IPS-18c (cell line): Measurements from ENCODE around the gene HECW1.

Source experiments
- H3K4me3 ChIP-seq: 2 replicates; pipeline ENCODE4 v1.7.0; 2013; ENCODE audit warnings: low read depth, mild to moderate bottlenecking, low read length, moderate library complexity; ENCODE audit not compliant: insufficient read depth
- H3K9me3 ChIP-seq: one replicate; pipeline ENCODE4 v1.6.1; 2013; ENCODE audit warnings: mild to moderate bottlenecking, low read length, moderate library complexity; ENCODE audit not compliant: control insufficient read depth, insufficient read depth

HECW1 gene

GRCh38 chr7:43108255-43109011 lies 4.0 kb upstream of the HECW1 start:
- H3K4me3 ChIP-seq, result no peak overlapping the region
- H3K9me3 ChIP-seq, result no peaks in the 10 kb centered on the region

GRCh38 chr7:43110791-43111535 lies 1.5 kb upstream of the HECW1 start:
- Histone ChIP-seq H3K4me3 (no peak overlapping the region), H3K9me3 (no peaks in the 10 kb centered on the region)

DNA sequence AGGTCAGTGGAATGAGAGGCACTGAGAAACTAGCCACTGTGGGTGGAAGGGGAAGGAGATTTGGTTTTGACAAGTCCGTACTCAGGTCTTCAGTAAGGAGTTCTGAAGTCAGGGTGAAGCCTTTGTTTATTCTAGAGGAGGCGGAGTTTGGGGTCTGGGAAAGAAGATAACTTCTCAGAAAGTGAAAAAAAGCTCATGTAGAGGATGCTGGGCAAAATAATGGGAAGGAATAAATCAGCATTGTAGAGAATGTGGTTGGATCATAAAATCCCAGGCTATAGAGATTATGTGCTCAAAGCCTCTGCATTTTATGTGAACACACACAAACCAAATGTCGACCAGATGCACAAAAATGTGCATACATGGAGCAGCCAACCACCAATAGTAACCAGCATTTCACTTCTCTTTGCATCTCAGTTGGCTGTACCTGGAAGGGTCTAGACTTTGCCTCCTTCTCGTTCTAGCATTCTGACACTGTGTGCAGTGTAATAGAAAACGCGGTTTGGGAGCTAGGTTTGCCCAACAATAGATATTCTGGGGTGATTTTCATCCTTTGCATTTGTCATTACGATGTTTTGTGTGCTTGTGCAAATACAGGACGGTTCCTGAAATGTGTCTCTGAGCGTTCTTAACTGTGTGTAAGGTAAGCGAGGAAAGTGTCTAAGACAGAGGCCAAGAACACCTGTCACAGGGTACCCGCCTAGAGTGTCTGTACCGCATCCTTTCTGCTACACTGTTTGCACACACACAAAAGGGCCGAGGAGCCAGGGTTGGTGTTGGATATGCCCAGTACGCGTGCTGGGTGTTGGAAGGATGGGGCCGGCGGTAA lies 603 bp upstream of the HECW1 start:
- no peaks in the 10 kb centered on the region for H3K9me3 ChIP-seq
- H3K4me3 ChIP-seq, result 0 out of 2 replicates have a peak overlapping the region, but pooled peaks have one; percentile 64

DNA sequence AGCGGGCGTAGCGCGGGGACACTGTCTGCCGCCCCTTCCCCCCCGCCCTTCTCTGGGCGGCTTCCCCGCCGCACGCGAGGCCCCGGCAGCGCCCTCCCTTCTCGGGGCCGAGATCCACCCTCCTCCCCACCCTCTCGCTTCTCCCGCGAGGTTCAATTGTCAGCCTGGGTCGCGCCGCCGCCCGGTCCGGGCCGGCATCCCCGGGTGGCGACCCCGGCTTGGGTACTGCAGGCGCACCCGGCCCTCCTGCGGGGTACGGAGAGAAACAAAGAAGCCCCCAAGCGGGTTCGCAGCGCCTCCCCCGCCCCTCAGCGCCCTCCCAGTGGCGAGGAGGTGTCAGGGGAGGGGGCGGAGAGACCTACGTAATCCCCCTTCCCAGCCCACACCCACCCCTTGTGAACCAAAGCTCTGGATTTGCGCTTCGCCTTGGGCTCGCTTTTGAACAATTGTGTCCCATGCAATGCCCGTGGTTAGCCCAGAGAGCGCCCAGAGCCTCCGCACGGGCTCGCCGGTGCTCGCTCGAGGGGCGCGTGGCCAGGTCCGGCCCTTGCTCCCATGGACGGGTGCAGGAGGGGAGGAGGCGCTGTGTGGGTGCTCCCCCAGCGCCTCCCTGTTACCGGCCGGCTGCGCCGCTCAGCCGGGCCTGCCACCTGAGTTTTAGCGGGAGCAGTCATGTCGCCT lies 634 bp downstream of the HECW1 start:
- no peaks in the 10 kb centered on the region for H3K9me3 ChIP-seq
- H3K4me3 ChIP-seq, result peak overlapping the region; percentile 64

- H3K4me3 ChIP-seq, result peak overlapping the region; percentile 64
- H3K9me3 ChIP-seq, result no peaks in the 10 kb centered on the region
Observed at GRCh38 chr7:43113622-43114457, 1.4 kb downstream of the HECW1 start.

- Histone ChIP-seq H3K4me3 (peak overlapping the region; percentile 64; the same call in 1 of the 2 replicates), H3K9me3 (no peaks in the 10 kb centered on the region)
Observed at GRCh38 chr7:43114458-43114780, 2.0 kb downstream of the HECW1 start.

- no peaks in the 10 kb centered on the region for H3K9me3 ChIP-seq
- no peak overlapping the region for H3K4me3 ChIP-seq
Observed at GRCh38 chr7:43116451-43116850, 4.0 kb downstream of the HECW1 start.

- H3K4me3 ChIP-seq, result no peak overlapping the region
- H3K9me3 ChIP-seq, result no peaks in the 10 kb centered on the region
Observed at GRCh38 chr7:43117095-43117494, 4.6 kb downstream of the HECW1 start.

- Histone ChIP-seq H3K4me3 (no peak overlapping the region), H3K9me3 (no peaks in the 10 kb centered on the region)
Observed at GRCh38 chr7:43117861-43118260, 5.4 kb downstream of the HECW1 start.

DNA sequence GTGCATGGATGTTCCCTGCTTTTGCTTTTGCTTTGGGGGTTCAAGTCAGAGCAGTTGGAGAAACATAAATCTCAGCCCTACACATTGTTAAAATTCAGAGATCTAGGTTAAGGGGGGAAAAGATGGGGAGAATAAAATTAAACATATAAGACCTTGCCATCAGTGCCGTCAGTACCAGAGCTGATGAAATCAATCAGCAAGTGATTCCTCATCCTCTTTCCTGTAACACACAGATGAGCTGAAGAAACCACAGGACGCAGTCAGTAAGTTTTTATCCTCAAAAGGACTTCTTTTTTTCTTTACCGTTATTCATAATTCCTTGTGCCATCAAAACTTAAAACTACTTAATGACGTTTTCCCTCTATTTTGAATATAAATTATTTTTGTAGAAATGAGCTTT lies 5.9 kb downstream of the HECW1 start:
- no peak overlapping the region for H3K4me3 ChIP-seq
- H3K9me3 ChIP-seq, result no peaks in the 10 kb centered on the region

- Histone ChIP-seq H3K9me3 (no peaks in the 10 kb centered on the region), H3K4me3 (no peak overlapping the region)
Observed at GRCh38 chr7:43119371-43120075, 7.1 kb downstream of the HECW1 start.

DNA sequence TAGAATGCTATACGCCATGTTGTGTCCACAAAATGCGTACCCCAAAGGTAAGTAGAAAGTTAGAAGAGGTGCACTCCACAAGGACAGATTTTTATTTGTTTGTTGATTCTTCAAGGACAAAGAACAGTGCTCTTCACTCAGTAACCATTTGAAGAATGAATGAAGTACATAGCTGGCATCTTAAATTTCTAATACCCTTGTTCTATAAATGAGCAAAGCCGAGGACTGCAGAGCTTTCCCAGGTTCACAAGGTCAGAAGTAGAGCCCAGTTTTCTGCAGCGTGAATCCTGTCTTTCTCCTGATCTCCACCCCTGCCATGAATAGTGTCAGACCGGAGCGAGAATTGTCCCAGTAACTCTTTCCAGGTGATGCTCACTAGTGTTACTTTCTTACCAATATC lies 9.5 kb downstream of the HECW1 start:
- H3K4me3 ChIP-seq, result no peak overlapping the region
- H3K9me3 ChIP-seq, result no peaks in the 10 kb centered on the region

DNA sequence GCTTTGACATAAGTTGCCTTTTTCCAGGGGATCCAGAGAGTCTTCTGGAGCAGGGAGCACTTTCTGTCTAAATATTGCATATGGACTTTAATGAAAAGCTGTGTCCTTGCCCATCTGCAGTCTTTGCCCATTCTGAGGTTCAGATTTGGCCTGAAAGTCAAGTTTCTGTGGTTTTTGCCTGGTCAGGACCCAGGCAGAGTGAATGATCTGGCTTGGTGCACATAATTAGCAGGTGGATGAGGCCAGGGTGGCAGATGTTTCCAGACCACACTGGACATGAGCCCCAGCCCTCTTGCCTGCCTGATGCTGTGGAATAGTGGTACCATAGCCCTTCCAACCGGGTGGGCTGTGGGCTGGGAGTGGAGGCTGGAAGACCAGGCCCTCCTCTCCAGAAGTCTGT lies 11.0 kb downstream of the HECW1 start:
- peaks cover 2% of the 10 kb centered on the region for H3K9me3 ChIP-seq
- no peak overlapping the region for H3K4me3 ChIP-seq

GRCh38 chr7:43124388-43124787 lies 11.9 kb downstream of the HECW1 start:
- peaks cover 2% of the 10 kb centered on the region for H3K9me3 ChIP-seq
- no peak overlapping the region for H3K4me3 ChIP-seq

DNA sequence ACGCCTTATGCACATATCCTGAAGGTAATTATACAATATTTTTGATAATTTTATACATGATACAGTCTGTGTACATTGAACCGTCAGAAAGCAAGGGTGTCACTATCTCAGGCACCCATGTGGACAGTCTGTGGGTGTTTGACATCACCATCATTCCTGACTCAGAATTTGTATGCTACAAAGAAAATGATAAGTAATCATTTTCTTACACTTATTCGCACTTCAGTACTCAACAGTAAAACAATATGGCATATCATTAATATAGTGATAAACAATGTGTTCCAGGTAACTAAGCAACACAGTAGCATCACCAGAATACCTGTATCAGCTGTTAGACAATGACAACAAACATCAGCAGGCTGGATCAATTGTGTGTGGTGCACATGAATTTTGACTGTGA lies 17.9 kb downstream of the HECW1 start:
- H3K9me3 ChIP-seq, result peaks cover 2% of the 10 kb centered on the region
- no peak overlapping the region for H3K4me3 ChIP-seq

GRCh38 chr7:43135129-43135528 lies 22.7 kb downstream of the HECW1 start:
- Histone ChIP-seq H3K4me3 (no peak overlapping the region), H3K9me3 (no peaks in the 10 kb centered on the region)
